ENCODE data around the gene UNC79. TPM values are rescaled to one million over a fixed set of nuclear protein-coding genes. Genes with fewer than 3 reads are reported as not detected.

The UNC79 gene
- 0.01 to 0.02 TPM (median 0.02 TPM) in 5 replicates for total RNA-seq (2022; extraction: Qiagen RNA extraction)

DNA sequence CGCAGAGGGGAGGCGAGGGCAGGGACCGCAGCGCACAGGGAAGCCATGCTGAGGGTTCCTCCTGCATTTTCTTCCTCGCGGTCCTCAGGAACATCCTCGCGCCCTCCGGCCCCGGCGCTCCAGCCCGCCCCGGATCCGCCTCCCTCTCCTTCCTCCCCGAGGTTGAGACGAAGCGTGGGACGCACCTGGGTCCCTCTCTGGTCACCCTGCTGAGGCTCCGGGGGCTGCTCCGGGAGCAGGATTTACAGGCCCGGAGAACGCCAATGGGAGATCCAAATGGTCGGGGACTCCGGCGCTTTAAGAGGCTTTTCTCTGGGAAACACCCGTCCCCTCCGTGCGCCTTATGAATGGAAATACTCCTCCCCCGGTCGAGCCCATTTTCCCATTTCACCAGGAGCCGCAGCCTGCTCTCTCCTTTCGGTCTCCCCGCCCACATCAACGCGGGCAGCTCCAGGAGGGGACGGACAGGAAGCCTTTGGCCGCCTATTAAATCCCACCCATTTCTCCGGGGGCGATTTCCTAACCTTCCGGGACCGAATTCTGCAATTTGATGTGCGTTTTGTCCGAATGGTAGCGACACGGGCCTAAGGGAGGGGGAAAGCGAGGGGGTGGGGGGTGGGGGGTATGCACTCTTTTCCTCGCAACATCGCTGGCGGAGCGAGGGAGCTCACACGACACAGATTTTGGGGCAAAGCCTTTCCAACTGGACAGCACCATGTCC, at the start of gene UNC79:
Gene UNC79, plus strand, starts transcription at position 625 of the 721 bp plus-strand sequence. Its CDS starts 91 bp downstream, at position 716.

Other genes with a start within 250 kb of the UNC79 start
- 10.7 to 16.3 TPM (median 13.5 TPM) in 5 replicates for gene MOAP1, start 246.0 kb upstream of the UNC79 start, total RNA-seq (2022; extraction: Qiagen RNA extraction)
- gene LYSET, start 245.6 kb upstream of the UNC79 start, total RNA-seq (2022; extraction: Qiagen RNA extraction), result 31.9 to 39.5 TPM (median 33.8 TPM) in 5 replicates
- gene GON7, start 223.9 kb upstream of the UNC79 start, total RNA-seq (2022; extraction: Qiagen RNA extraction), result 12.5 to 15.4 TPM (median 14.7 TPM) in 5 replicates
- gene UBR7, start 223.7 kb upstream of the UNC79 start, total RNA-seq (2022; extraction: Qiagen RNA extraction), result 23.5 to 29.0 TPM (median 26.1 TPM) in 5 replicates
- 10.3 to 13.6 TPM (median 12.5 TPM) in 5 replicates for gene BTBD7, start 97.9 kb upstream of the UNC79 start, total RNA-seq (2022; extraction: Qiagen RNA extraction)
- not detected in 5 replicates for gene COX8C, start 83.8 kb upstream of the UNC79 start, total RNA-seq (2022; extraction: Qiagen RNA extraction)

All from A549 treated with Mapracorat at 1 μM for 4 hours (cell line).